Left ventricle myocardium inferior (tissue), 1 donor: ENCODE measurements around the gene TPSD1. TPM values are rescaled to one million over a fixed set of nuclear protein-coding genes. Genes with fewer than 3 reads are reported as not detected.

Experiments used
- DNase-seq: peaks from one replicate; pipeline ENCODE4 v3.0.0-alpha.2; 2020
- H3K27ac ChIP-seq: fragments of 200-600 bp; replicated peaks from 2 replicates; pipeline ENCODE4 v1.8.0; 2021
- H3K27me3 ChIP-seq: fragments of 200-600 bp; 2 replicates; pipeline ENCODE4 v1.8.0; 2021; ENCODE audit warnings: low read depth
- H3K36me3 ChIP-seq: fragments of 200-600 bp; 2 replicates; pipeline ENCODE4 v1.8.0; 2021
- H3K4me1 ChIP-seq: fragments of 200-600 bp; 2 replicates; pipeline ENCODE4 v1.8.0; 2021
- H3K4me3 ChIP-seq: fragments of 200-600 bp; 2 replicates; pipeline ENCODE4 v1.8.0; 2021; ENCODE audit warnings: mild to moderate bottlenecking, moderate library complexity
- H3K9me3 ChIP-seq: fragments of 200-600 bp; replicated peaks from 2 replicates; pipeline ENCODE4 v1.8.0; 2021
- CTCF ChIP-seq: fragments of 200-600 bp; IDR thresholded peaks from 2 replicates; pipeline ENCODE4 v1.8.0; 2021; ENCODE audit warnings: antibody characterized with exemption, mild to moderate bottlenecking, borderline replicate concordance
- intact Hi-C: fragments of 100-400 bp; cut with micrococcal nuclease; formaldehyde crosslinking; loops from one replicate; pipeline ENCODE4 v1.11.0; 2022
- total RNA-seq: library from RNA; stranded (reverse); fragmentation: NEBNext Ultra II Directional; extraction: Animal tissue kit (Norgen Biotek cat#: 25700); gene quantifications from one replicate; pipeline ENCODE4 v1.2.1, GENCODE V29; 2021
- donor health status: DM: no; HTN: yes; CAD: no; lungs with severe emphysema.

Gene TPSD1
- total RNA-seq, 1 donor from 2014 or later: not detected

GRCh38 chr16:1300664-1301476 is 45.0 kb downstream of the TPSD1 start:
- H3K36me3 ChIP-seq: no peaks in the 10 kb centered on the region
- H3K27me3 ChIP-seq: peaks cover 63% of the 10 kb centered on the region
- TF ChIP-seq CTCF: peak; percentile 90
- no peaks in the 10 kb centered on the region for H3K9me3 ChIP-seq
- intact Hi-C loops: no loop called here
- DNase-seq: peak; percentile 66
- peak overlapping the region; percentile 46 for H3K4me3 ChIP-seq
- H3K27ac ChIP-seq: no peak overlapping the region
- H3K4me1 ChIP-seq: peaks cover 19% of the 10 kb centered on the region

- intact Hi-C loops: no loop called here
- H3K36me3 ChIP-seq: no peaks in the 10 kb centered on the region
Measured at GRCh38 chr16:1301562-1301961, 45.7 kb downstream of the TPSD1 start.

DNA sequence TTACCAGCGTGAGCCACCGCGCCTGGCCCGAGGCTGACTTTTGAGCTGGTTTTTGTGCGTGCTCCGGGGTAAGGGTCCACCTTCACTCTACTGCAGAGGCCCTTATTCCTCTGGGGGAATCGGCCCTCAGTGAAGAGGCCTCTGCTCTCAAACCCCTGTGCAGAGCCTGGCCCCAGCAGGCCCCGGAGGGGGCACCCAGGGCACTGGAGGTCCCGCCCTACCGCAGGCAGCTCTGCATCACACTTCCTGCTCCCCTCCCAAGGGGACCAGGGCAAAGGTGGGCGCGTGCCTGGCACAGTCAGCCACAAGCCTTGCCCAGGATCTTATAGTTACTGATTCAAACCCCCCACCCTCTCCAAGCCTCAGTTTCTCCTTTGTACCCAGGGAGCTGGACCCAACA is 50.0 kb downstream of the TPSD1 start:
- DNase-seq: no peak
- Histone ChIP-seq H3K9me3 (no peaks in the 10 kb centered on the region), H3K27ac (no peak overlapping the region), H3K4me1 (peaks cover 18% of the 10 kb centered on the region), H3K4me3 (no peak overlapping the region), H3K27me3 (peaks cover 16% of the 10 kb centered on the region), H3K36me3 (no peaks in the 10 kb centered on the region)
- intact Hi-C loops: no loop called here
- TF ChIP-seq CTCF: no peak

More at GRCh38 chr16:1301562-1301961, 45.7 kb downstream of the TPSD1 start:
- Histone ChIP-seq H3K27me3 (peaks cover 56% of the 10 kb centered on the region), H3K4me3 (no peak overlapping the region), H3K4me1 (peaks cover 19% of the 10 kb centered on the region), H3K27ac (no peak overlapping the region), H3K9me3 (no peaks in the 10 kb centered on the region)
- DNase-seq: no peak
- no peak for TF ChIP-seq CTCF

- no peak for TF ChIP-seq CTCF
- no peak overlapping the region for H3K27ac ChIP-seq
- H3K4me3 ChIP-seq: no peak overlapping the region
- H3K4me1 ChIP-seq: peaks cover 18% of the 10 kb centered on the region
- no peaks in the 10 kb centered on the region for H3K36me3 ChIP-seq
- intact Hi-C loops: no loop called here
- no peak for DNase-seq
- peaks cover 11% of the 10 kb centered on the region for H3K27me3 ChIP-seq
- H3K9me3 ChIP-seq: no peaks in the 10 kb centered on the region
Measured at GRCh38 chr16:1306334-1306733, 50.5 kb downstream of the TPSD1 start.

DNA sequence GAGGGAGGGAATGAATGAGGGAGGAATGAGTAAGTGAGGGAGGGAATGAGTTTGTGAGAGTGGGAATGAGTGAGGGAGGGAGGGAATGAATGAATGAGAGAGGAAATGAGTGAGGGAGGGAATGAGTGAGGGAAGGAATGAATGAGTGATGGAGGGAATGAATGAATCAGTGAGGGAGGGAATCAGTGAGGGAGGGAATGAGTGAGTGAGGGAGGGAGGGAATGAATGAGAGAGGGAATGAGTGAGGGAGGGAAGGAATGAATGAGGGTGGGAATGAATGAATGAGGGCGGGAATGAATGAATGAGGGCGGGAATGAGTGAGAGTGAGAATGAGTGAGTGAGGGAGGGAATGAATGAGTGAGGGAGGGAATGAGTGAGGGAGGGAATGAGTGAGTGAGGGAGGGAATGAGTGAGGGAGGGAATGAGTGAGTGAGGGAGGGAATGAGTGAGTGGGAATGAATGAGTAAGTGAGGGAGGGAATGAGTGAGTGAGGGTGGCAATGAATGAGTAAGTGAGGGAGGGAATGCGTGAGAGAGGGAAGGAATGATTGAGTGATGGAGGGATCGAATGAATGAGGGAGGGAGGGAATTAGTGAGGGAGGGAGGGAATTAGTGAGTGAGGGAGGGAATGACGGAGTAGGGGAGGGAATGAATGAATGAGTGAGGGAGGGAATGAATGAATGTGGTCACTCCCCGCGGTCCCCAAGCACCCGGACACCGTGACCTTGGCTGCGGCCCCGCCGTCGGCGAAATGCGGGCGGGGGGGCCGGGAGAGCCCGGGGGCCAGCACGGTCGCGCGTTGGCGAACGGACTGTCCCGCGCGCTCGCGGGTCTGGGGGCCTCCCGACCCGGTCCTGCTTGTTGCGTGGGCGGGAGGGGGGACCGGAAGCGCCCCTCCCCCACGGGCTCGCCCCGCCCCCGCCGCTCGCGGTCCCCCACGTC is 52.4 kb downstream of the TPSD1 start:
- Histone ChIP-seq H3K4me3 (peak overlapping the region; percentile 95), H3K27ac (peak overlapping the region; percentile 100), H3K9me3 (no peaks in the 10 kb centered on the region), H3K36me3 (no peaks in the 10 kb centered on the region), H3K27me3 (no peaks in the 10 kb centered on the region), H3K4me1 (peaks cover 38% of the 10 kb centered on the region)
- no peak for DNase-seq
- no peak for TF ChIP-seq CTCF
- intact Hi-C loops: no loop called here

Other genes with a start within 250 kb of the TPSD1 start
- gene SSTR5, start 183.3 kb upstream of the TPSD1 start, total RNA-seq: 22.6 TPM
- gene C1QTNF8, start 159.8 kb upstream of the TPSD1 start, total RNA-seq: not detected
- 2.5 TPM for gene CACNA1H, start 103.0 kb upstream of the TPSD1 start, total RNA-seq
- not detected for gene TPSG1, start 30.8 kb upstream of the TPSD1 start, total RNA-seq
- 3.6 TPM for gene TPSB2, start 25.9 kb upstream of the TPSD1 start, total RNA-seq
- 3.6 TPM for gene TPSAB1, start 15.4 kb upstream of the TPSD1 start, total RNA-seq
- gene UBE2I, start 53.6 kb downstream of the TPSD1 start, total RNA-seq: 86.2 TPM
- gene BAIAP3, start 77.6 kb downstream of the TPSD1 start, total RNA-seq: 3.9 TPM
- 54.9 TPM for gene TSR3, start 95.8 kb downstream of the TPSD1 start, total RNA-seq
- gene GNPTG, start 95.9 kb downstream of the TPSD1 start, total RNA-seq: 31.8 TPM
- gene UNKL, start 158.6 kb downstream of the TPSD1 start, total RNA-seq: 13.4 TPM
- gene UQCC4, start 164.7 kb downstream of the TPSD1 start, total RNA-seq: 13.6 TPM
- gene PERCC1, start 175.0 kb downstream of the TPSD1 start, total RNA-seq: not detected
- 1.3 TPM for gene CCDC154, start 188.5 kb downstream of the TPSD1 start, total RNA-seq
- gene CLCN7, start 219.0 kb downstream of the TPSD1 start, total RNA-seq: 45.3 TPM
- not detected for gene PTX4, start 232.9 kb downstream of the TPSD1 start, total RNA-seq
- gene TELO2, start 237.3 kb downstream of the TPSD1 start, total RNA-seq: 17.7 TPM